Activated CD4-positive, alpha-beta memory T cell treated with anti-CD3 and anti-CD28 coated beads, Interleukin-2, amount 10 ng/mL, durations not matched to agents 7 days and 5 days (primary cell): ENCODE measurements around the gene KRT6B. TPM values are rescaled to one million over a fixed set of nuclear protein-coding genes. Genes with fewer than 3 reads are reported as not detected.

ENCODE experiments used
- total RNA-seq, 2 experiments: library from RNA; stranded (reverse); gene quantifications; one replicate each; pipeline ENCODE4 v1.2.3, GENCODE V29; 2021

KRT6B gene
- total RNA-seq, 2 experiments from 2014 or later = not detected

Other genes with a start within 250 kb of the KRT6B start
- gene KRT7, start 218.9 kb downstream of the KRT6B start, total RNA-seq = 1 to 10 TPM; 9.1 to 9.3 TPM
- gene KRT86, start 177.5 kb downstream of the KRT6B start, total RNA-seq = under 1 TPM; 0.23 to 0.30 TPM
- not detected for gene KRT81, start 160.6 kb downstream of the KRT6B start, total RNA-seq
- not detected for gene KRT83, start 130.7 kb downstream of the KRT6B start, total RNA-seq
- gene KRT85, start 84.7 kb downstream of the KRT6B start, total RNA-seq = not detected
- gene KRT84, start 66.5 kb downstream of the KRT6B start, total RNA-seq = not detected
- not detected for gene KRT82, start 45.8 kb downstream of the KRT6B start, total RNA-seq
- not detected for gene KRT75, start 17.8 kb downstream of the KRT6B start, total RNA-seq
- not detected for gene KRT6C, start 21.7 kb upstream of the KRT6B start, total RNA-seq
- gene KRT6A, start 41.1 kb upstream of the KRT6B start, total RNA-seq = not detected
- gene KRT5, start 68.2 kb upstream of the KRT6B start, total RNA-seq = not detected
- gene KRT71, start 101.0 kb upstream of the KRT6B start, total RNA-seq = not detected
- not detected for gene KRT74, start 121.7 kb upstream of the KRT6B start, total RNA-seq
- not detected for gene KRT72, start 149.3 kb upstream of the KRT6B start, total RNA-seq
- gene KRT73, start 166.4 kb upstream of the KRT6B start, total RNA-seq = not detected
- gene KRT2, start 200.1 kb upstream of the KRT6B start, total RNA-seq = not detected
- gene KRT1, start 228.3 kb upstream of the KRT6B start, total RNA-seq = under 1 TPM; 0.13 to 0.30 TPM